Adipocyte (in vitro differentiated cells): ENCODE results near the gene C2CD4C.
"Not testable (repeated sequence)": the region's sequence is repeated elsewhere in the genome, so short reads cannot be mapped to it uniquely, and the experiment has no call there.

Experiments
- DNase-seq: peaks from one replicate; pipeline ENCODE4 v3.0.0-alpha.2; 2015; ENCODE audit warnings: low read depth
- H3K27me3 ChIP-seq: replicated peaks from 2 replicates; pipeline ENCODE4 v1.7.0; 2013; ENCODE audit warnings: mild to moderate bottlenecking, low read length, moderate library complexity; ENCODE audit not compliant: control insufficient read depth, insufficient read depth
- H3K36me3 ChIP-seq: 2 replicates; pipeline ENCODE4 v1.7.0; 2013; ENCODE audit warnings: low read length, mild to moderate bottlenecking, moderate library complexity; ENCODE audit not compliant: control insufficient read depth, insufficient read depth, severe bottlenecking
- H3K4me1 ChIP-seq: 2 replicates; pipeline ENCODE4 v1.7.0; 2013; ENCODE audit warnings: mild to moderate bottlenecking, low read length, moderate library complexity; ENCODE audit not compliant: control insufficient read depth, insufficient read depth
- H3K4me3 ChIP-seq: 2 replicates; pipeline ENCODE4 v1.7.0; 2013; ENCODE audit warnings: mild to moderate bottlenecking, low read length, moderate library complexity
- H3K9ac ChIP-seq: 2 replicates; pipeline ENCODE4 v1.7.0; 2013; ENCODE audit warnings: mild to moderate bottlenecking, low read length, moderate library complexity
- H3K9me3 ChIP-seq: 2 replicates; pipeline ENCODE4 v1.7.0; 2013; ENCODE audit warnings: mild to moderate bottlenecking, low read length, moderate library complexity; ENCODE audit not compliant: control insufficient read depth

Gene C2CD4C

DNA sequence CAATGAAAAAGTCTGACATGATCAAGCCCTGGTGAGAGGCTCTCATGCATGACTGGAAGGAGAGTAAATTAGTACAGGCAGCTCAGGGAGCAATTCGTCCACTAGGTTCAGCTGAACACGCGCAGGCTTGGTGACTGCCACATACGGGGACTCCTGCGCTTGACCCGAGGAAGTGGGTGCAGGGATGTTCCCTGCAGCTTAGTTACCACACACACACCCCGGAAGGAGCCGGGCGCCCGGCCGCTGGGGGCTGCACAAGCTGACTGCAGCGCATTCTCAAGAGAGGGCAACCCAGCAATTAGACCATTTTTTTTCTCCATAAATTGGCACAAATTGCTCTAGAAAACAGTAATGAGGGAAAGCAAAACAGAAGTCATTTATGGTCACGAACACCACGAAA, 41.4 kb downstream of the C2CD4C start:
- peaks cover 62% of the 10 kb centered on the region for H3K27me3 ChIP-seq
- DNase-seq: no peak
- no peak overlapping the region for H3K9ac ChIP-seq
- no peaks in the 10 kb centered on the region for H3K36me3 ChIP-seq
- H3K4me3 ChIP-seq: no peak overlapping the region
- H3K4me1 ChIP-seq: no peaks in the 10 kb centered on the region
- peaks cover 5% of the 10 kb centered on the region for H3K9me3 ChIP-seq

DNA sequence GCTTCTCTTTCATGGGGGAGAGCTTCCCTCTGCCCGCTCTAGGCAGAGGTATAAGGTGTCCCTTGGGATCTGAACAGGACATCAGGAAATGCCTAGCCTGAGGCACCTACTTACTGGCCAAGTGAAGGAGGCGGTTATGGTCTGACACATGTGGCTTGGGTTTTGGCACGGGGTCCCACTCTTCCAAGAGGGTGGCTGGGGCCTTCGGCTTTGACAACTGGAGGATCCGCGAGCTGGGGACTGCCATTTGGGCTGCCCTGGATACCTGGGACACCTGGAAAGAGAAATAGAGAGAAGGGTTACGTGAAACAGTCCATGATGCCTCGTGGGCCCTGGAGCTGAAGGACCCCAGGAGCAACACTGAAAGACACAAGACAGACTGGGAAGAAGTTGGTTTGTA, 42.0 kb downstream of the C2CD4C start:
- no peak overlapping the region for H3K9ac ChIP-seq
- peaks cover 61% of the 10 kb centered on the region for H3K27me3 ChIP-seq
- H3K4me1 ChIP-seq: no peaks in the 10 kb centered on the region
- H3K9me3 ChIP-seq: peaks cover 5% of the 10 kb centered on the region
- H3K36me3 ChIP-seq: no peaks in the 10 kb centered on the region
- DNase-seq: no peak
- H3K4me3 ChIP-seq: no peak overlapping the region

DNA sequence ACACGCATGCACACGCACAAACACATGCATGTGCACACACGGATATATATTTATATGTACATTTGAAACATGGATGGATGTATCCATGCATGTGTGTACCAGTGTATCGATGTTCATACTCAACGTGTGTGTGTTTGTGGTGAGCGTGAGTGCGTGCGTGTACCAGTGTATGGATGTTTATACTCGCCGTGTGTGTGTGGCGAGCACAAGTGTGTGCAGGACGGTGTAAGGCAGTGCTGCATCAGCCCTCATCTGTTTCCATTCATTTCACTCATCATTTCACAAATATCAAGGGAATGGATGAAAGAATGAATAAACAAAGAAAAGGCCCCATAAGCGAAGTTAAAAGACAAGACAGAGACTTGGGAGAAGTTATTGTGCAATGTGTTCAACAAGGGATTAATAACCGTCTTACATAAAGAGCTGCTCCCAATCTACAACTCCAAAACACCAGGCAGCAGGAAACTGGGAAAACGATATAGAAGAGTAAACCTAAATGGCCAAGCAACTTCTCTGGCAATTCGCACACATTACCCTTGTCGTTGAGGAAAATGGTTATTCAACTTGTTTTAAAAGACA, 42.7 kb downstream of the C2CD4C start:
- H3K4me1 ChIP-seq: no peaks in the 10 kb centered on the region
- DNase-seq: no peak

DNA sequence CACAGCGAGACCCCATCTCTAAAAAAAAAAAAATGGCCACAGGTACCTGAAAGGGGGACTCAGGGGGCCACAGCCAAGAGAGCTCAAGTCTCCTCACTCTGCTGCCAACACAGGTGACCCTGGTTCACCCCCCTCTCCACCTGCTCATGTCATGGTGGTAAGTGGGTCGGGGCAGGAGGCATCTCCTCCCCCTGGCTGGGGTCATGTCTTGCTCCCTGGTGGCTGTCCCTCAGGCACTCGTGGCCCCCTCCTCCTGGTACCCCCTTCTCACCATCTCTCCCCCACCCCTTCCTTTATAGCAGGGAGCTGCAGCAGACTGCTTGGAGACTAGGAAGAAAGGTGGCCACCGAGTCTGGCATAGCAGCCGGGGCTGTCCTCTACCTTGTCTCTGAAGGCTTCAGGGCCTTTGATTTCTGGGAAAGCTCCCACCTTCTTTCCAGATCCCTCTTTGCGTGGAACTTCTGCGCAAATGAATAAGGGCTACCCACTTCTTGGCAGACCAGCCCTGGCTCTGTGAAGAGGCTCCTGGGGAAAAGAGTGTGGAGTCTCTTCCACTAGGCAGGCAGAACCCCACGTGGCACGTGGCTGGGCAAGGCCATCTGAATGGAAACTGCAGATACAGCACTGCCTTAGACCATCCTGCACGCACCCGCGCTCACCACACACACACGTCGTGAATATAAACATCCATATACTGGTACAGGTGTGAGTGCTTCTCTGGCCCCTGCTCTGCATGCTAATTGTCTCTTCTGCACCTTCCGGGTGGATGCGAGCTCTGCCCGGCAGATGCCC, 44.3 kb downstream of the C2CD4C start:
- Histone ChIP-seq H3K4me3 (no peak overlapping the region), H3K9ac (no peak overlapping the region), H3K9me3 (peaks cover 5% of the 10 kb centered on the region), H3K4me1 (no peaks in the 10 kb centered on the region), H3K36me3 (no peaks in the 10 kb centered on the region), H3K27me3 (peaks cover 50% of the 10 kb centered on the region)
- DNase-seq: no peak

More for the DNA sequence above, 42.7 kb downstream of the C2CD4C start:
- Histone ChIP-seq H3K9me3 (peaks cover 5% of the 10 kb centered on the region), H3K36me3 (no peaks in the 10 kb centered on the region), H3K27me3 (peaks cover 54% of the 10 kb centered on the region), H3K4me3 (no peak overlapping the region), H3K9ac (no peak overlapping the region)

DNA sequence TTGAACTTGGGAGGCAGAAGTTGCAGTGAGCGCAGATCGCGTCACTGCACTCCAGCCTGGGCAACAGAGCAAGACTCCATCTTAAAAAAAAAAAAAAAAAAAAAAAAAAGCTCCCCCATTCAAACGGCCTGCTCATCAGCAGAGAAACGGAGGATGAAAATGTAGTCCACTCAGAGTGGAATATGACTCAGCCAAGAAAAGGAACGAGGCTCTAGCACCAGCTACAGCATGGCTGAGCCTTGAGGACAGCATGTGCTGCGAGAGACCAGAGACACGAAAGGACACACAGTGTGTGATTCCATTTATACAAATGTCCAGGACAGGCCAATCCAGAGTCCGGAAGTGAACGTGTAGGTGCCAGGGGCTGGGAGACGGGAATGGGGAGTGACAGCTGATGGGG, 46.3 kb downstream of the C2CD4C start:
- no peak overlapping the region for H3K4me3 ChIP-seq
- no peak for DNase-seq

DNA sequence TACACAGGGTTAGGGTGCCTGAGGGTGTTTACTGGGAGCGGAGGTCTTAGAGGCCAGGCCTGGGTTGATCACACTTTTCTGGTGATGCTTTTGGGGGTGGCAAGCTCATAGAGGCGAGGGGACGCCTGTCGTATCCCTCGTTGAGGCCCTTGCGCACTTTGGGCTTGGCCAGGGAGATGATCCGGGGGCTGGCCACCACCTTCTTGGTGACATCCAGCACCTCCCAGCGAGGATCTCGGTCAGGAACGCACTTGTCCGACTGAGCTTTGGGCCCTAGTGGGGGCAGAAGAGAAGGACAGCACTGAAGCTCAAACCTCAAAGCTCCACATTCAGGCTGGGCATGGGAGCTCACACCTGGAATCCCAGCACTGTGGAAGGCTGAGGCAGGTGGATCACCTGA, 46.8 kb downstream of the C2CD4C start:
- no peaks in the 10 kb centered on the region for H3K36me3 ChIP-seq
- peaks cover 45% of the 10 kb centered on the region for H3K27me3 ChIP-seq
- DNase-seq: no peak
- no peaks in the 10 kb centered on the region for H3K4me1 ChIP-seq
- H3K9ac ChIP-seq: no peak overlapping the region
- peaks cover 5% of the 10 kb centered on the region for H3K9me3 ChIP-seq
- H3K4me3 ChIP-seq: no peak overlapping the region

More for the DNA sequence above, 46.3 kb downstream of the C2CD4C start:
- Histone ChIP-seq H3K9me3 (peaks cover 5% of the 10 kb centered on the region), H3K36me3 (no peaks in the 10 kb centered on the region), H3K27me3 (peaks cover 51% of the 10 kb centered on the region), H3K9ac (no peak overlapping the region), H3K4me1 (no peaks in the 10 kb centered on the region)

DNA sequence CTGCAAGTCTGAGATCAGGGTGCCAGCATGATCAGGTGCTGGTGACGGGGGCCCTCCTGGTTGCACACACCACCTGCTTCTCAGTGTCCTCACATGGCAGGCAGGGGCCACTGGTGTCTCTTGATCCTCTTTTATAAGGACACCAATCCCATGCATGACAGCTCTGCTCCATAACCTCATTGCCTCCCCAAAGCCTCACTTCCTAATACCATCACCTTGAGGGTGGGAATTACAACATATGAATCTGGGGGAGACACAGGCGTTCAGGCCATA, 49.4 kb downstream of the C2CD4C start:
- H3K9ac ChIP-seq: no peak overlapping the region
- H3K4me3 ChIP-seq: no peak overlapping the region
- no peak for DNase-seq
- H3K27me3 ChIP-seq: peaks cover 23% of the 10 kb centered on the region
- H3K36me3 ChIP-seq: no peaks in the 10 kb centered on the region
- no peaks in the 10 kb centered on the region for H3K4me1 ChIP-seq
- no peaks in the 10 kb centered on the region for H3K9me3 ChIP-seq

DNA sequence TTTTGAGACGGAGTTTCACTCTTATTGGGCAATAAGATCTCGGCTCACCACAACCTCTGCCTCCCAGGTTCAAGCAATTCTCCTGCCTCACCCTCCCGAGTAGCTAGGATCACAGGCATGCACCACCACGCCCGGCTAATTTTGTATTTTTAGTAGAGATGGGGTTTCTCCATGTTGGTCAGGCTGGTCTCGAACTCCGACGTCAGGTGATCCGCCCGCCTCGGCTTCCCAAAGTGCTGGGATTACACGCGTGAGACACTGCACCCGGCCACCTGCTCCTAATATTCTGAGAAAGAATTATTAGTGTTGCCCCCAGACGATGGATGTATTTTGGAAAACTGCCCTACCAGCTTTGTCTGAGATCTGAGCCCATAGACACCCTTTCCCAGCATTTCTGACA, 53.4 kb downstream of the C2CD4C start:
- Histone ChIP-seq H3K9me3 (peaks cover 20% of the 10 kb centered on the region), H3K27me3 (peaks cover 16% of the 10 kb centered on the region)
- not testable (repeated sequence) for DNase-seq, H3K4me3 ChIP-seq, H3K36me3 ChIP-seq, H3K9ac ChIP-seq, H3K4me1 ChIP-seq
